ENCODE measurements around the gene APOD. TPM values are rescaled to one million over a fixed set of nuclear protein-coding genes. Genes with fewer than 3 reads are reported as not detected.
"Not testable (repeated sequence)": the region's sequence is repeated elsewhere in the genome, so short reads cannot be mapped to it uniquely, and the experiment has no call there.

APOD gene
- total RNA-seq, 1 experiment from 2014 or later, result 0.96 TPM

GRCh38 chr3:195617784-195618659 lies 34.3 kb upstream of the APOD start:
- not testable (repeated sequence) for DNase-seq (ENCODE audit: low read depth)

GRCh38 chr3:195617134-195617533 lies 33.4 kb upstream of the APOD start:
- not testable (repeated sequence) for DNase-seq (ENCODE audit: low read depth)

DNA sequence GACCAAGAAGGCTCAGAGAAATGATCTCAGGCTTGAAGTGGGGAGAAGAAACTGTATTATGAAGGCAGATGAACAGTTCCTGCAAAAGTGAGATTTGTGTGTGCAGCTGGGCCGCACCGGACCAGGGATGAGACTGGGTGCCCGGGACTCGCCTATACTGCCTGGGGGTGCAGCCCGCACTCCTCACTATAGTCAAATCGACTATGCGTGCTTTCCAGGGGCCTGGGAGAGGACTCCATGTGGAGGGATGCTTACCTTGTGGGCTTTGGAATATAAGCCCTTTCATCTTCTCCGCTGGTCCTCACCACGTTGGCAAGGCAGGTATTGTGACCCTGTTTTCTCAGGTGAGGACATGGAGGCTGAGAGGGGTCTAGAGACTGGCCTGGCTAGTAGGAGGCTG lies 32.9 kb upstream of the APOD start:
- DNase-seq (ENCODE audit: low read depth), result no peak

GRCh38 chr3:195615952-195616537 lies 32.3 kb upstream of the APOD start:
- not testable (repeated sequence) for DNase-seq (ENCODE audit: low read depth)

- DNase-seq (ENCODE audit: low read depth), result not testable (repeated sequence)
These were observed 31.1 kb upstream of the APOD start for GRCh38 chr3:195614672-195615504.

DNA sequence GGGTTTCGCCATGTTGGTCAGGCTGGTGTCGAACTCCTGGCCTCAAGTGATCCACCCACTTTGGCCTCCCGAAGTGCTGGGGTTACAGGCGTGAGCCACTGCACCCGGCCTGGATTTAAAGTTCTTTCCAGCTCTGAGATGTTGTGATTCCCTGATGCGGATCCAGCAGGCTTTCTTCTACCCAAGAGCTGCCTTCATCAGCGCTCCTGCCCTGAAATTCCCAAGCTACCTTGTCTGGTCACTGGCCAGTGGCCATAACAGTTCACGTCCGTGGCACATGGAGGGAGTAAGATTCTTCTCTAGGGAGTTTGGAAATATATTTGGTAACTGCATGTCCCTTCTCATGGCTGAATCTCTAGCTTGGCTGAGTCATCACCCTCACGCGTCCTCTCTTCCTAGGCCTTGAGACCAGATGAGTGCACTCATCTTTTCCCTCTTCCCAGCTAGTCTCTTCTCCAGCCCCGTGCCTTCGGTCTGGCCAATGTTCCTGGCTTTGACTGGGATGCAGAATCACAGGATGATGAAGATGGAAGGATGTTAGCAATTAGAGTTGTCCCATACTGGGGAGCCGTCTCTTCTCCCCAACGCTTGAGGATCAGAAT lies 29.8 kb upstream of the APOD start:
- DNase-seq (ENCODE audit: low read depth), result peak; percentile 87

- DNase-seq (ENCODE audit: low read depth), result peak; percentile 28
These were observed 28.5 kb upstream of the APOD start for GRCh38 chr3:195612075-195612800.

- DNase-seq (ENCODE audit: low read depth), result no peak
These were observed 25.5 kb upstream of the APOD start for GRCh38 chr3:195609229-195609628.

DNA sequence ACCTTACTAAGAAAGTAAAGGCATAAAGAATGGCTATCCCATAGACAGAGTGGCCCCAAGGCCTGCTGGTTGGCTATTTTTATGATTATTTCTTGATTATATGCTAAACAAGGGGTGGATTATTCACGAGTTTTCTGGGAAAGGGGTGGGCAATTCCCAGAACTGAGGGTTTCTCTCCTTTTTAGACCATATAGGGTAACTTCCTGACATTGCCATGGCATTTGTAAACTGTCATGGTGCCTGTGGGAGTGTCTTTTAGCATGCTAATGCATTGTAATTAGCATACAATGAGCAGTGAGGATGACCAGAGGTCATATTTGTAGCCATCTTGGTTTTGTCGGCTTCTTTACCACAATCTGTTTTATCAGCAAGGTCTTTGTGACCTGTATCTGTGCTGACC lies 18.0 kb upstream of the APOD start:
- DNase-seq (ENCODE audit: low read depth), result not testable (repeated sequence)

DNA sequence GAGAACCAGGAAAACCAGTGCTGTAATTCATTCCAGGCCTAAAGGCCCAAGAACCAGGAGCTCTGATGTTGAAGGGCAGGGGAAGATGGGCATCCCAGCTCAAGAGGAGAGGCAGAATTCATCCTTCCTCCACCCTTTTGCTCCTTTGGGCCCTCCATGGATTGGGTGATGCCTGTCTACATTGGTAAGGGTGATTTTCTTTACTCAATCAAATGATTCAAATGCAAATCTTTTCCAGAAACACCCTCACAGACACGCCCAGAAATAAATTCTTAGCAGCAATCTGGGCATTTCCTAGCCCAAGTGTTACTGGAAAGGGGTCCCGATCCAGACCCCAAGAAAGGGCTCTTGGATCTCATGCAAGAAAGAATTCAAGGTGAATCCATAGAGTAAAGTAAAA lies 17.6 kb upstream of the APOD start:
- no peak for DNase-seq (ENCODE audit: low read depth)

DNA sequence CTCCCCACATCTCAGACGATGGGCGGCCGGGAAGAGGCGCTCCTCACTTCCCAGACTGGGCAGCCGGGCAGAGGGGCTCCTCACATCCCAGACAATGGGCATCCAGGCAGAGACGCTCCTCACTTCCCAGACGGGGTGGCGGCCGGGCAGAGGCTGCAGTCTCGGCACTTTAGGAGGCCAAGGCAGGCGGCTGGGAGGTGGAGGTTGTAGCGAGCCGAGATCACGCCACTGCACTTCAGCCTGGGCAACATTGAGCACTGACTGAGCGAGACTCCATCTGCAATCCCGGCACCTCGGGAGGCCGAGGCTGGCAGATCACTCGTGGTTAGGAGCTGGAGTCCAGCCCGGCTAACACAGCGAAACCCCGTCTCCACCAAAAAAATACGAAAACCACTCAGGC lies 16.2 kb upstream of the APOD start:
- DNase-seq (ENCODE audit: low read depth), result not testable (repeated sequence)

DNA sequence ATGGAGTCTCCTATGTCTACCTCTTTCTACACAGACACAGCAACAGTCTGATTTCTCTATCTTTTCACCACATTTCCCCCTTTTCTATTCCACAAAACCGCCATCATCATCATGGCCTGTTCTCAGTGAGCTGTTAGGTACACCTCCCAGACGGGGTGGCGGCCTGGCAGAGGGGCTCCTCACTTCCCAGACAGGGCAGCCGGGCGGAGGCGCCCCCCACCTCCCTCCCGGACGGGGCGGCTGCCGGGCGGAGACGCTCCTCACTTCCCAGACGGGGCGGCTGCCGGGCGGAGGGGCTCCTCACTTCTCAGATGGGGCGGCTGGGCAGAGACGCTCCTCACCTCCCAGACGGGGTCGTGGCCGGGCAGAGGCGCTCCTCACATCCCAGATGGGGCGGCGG lies 15.8 kb upstream of the APOD start:
- DNase-seq (ENCODE audit: low read depth), result not testable (repeated sequence)

DNA sequence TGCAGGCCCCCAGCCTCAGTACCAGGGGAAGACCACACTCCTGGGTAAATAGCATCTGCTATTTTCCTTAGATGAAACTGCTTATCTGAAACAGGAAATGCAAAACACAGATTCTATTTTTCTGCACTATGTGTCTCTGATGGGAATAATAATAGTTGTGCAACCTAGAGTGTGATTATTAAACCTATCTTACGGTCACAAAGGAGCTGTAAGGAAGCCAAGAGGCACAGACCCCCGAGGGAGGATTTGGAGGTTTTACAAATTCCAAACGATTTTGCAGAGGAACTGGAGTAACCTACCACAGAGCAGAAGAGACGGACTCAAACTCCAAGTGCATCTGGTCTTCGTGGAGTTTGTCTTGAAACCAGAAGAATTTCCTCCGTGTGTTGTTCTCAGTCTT lies 14.1 kb upstream of the APOD start:
- DNase-seq (ENCODE audit: low read depth), result no peak

GRCh38 chr3:195597229-195597628 lies 13.5 kb upstream of the APOD start:
- DNase-seq (ENCODE audit: low read depth), result no peak

- no peak for DNase-seq (ENCODE audit: low read depth)
These were observed 13.0 kb upstream of the APOD start for GRCh38 chr3:195596765-195597171.

DNA sequence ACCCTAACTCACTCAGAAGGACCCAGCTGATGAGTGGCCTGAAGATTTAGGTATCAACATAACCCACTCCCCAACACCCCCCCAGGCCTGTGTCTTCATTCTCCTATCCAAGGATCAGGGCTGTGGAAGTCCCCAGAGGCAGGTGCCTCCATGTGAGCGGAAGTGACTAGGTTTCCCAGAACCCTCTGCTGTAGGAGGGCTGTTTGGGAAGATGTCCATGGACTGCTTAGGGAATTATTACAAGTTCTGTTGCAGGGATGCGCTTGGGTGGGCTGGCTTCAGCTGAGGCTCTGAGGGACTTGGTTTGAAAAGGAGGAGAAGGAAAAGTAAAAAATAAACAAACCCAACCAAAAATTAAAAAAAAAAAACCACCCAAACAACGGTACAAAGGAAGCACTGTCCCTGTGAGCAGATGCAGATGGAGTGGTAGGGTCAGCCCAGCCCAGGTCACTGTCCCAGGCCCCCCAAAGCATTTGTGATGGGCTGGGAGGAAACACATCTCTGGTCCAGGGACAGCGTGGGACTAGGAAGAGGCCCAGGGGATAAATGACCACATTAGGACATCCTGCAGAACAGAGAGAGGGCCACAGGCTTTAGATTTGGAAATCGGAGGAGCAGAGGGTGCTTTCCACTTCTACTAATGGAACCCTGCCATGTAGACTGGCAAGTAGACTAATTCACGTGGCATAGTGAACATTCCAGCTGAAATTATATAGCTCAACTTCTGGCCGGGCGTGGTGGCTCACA lies 12.2 kb upstream of the APOD start:
- no peak for DNase-seq (ENCODE audit: low read depth)

DNA sequence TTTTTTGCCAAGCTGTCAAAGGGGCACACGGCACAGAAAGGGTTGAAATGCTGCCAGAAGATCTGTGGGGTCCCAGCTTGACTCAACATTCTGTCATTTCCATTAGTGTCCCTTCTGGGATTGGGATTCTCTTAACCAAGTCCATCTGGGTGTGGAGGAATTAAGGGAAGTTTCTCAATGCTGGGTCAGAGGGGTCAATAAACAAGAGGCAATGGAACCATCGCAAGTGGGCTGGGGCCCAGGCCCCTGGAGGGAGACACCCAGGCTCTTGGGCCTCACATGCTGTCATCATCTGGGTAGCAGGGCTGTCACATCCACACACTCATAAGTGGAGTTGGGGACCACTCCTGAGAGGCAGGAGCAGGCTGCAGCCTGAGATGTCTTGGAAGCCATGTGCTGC lies 8.1 kb upstream of the APOD start:
- DNase-seq (ENCODE audit: low read depth), result no peak

DNA sequence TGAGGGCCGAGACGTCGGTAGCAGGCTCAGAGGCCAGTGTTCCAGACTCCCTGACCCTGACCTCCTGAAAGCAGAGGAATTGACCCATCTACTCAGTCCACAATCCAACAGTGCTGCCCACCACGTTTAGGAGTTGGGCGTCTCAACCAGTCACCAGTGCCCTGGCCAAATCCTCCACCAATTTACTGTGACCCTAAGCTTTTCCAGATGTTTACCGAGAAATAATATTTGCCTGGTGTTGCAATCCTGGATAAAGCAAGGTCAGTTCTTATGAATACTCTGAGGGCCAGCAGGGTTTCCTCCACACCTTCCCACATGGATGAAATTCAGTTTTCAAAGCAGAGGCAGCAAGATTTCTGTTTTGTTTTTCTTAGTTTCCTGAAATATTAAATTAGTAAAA lies 7.5 kb upstream of the APOD start:
- no peak for DNase-seq (ENCODE audit: low read depth)

GRCh38 chr3:195590381-195590780 lies 6.6 kb upstream of the APOD start:
- not testable (repeated sequence) for DNase-seq (ENCODE audit: low read depth)

DNA sequence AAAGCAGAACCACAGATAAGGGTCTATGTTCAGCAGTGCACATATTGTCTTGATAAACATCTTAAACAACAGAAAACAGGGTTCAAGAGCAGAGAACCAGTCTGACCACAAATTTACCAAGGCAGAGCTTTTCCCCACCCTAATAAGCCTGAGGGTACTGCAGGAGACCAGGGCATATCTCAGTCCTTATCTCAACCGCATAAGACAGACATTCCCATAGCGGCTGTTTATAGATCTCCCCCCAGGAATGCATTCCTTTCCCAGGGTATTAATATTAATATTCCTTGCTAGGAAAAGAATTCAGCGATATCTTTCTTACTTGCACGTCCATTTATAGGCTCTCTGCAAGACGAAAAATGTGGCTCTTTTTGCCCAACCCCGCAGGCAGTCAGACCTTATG lies 6.1 kb upstream of the APOD start:
- not testable (repeated sequence) for DNase-seq (ENCODE audit: low read depth)

DNA sequence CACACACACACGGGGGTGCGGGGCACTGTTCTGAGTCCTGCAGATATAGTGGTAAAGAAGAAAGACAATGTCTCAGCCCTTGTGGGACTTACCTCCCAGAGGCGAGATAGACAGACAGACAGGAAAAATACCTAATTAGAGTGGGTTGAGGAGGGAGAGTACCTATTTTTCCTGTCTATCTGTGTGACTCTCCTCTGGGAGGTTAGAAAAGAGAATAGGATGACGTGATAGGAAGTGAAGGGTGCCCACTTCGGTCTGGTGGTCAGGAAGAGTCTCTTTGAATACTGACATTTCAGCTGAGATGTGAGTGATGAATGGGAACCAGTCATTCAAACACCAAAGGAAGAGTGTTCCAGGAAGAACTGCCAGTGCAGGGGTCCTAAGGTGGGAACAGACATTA lies 4.1 kb upstream of the APOD start:
- DNase-seq (ENCODE audit: low read depth), result no peak
